Caco-2 (cell line): Measurements from ENCODE around the gene TENM4. TPM values are rescaled to one million over a fixed set of nuclear protein-coding genes. Genes with fewer than 3 reads are reported as not detected.

Experiments used
- BruUV-seq: library from RNA; stranded (reverse); fragments of 400-500 nt; replicated peaks from 2 replicates; lab custom pipeline; 2021; lab: Mats Ljungman, UMichigan
- CTCF ChIA-PET: fragments of 300-600 bp; sonication (Branson Sonifier 250); formaldehyde crosslinking; loops from one replicate; lab custom pipeline; 2022; ENCODE audit warnings: antibody characterized with exemption; lab: Charles Lee
- POLR2A ChIA-PET: fragments of 300-600 bp; sonication (Branson Sonifier 250); formaldehyde crosslinking; loops from one replicate; lab custom pipeline; 2022; ENCODE audit warnings: antibody characterized with exemption; lab: Charles Lee
- DNase-seq, 2 experiments: peaks; one replicate each; pipeline versions ENCODE4 v3.0.0 to v3.0.0-alpha.2; 2020 to 2022
- H3K27me3 ChIP-seq: replicated peaks from 2 replicates; pipeline ENCODE4 v1.6.0; 2011; ENCODE audit warnings: low read length; ENCODE audit not compliant: control insufficient read depth, insufficient read depth
- H3K36me3 ChIP-seq: 2 replicates; pipeline ENCODE4 v1.5.1; 2011; ENCODE audit warnings: low read length; ENCODE audit not compliant: control insufficient read depth, insufficient read depth
- H3K4me1 ChIP-seq: fragments of 250-450 bp; sonication (Bioruptor Pico); 2 replicates; pipeline ENCODE4 v1.5.1; 2020; ENCODE audit warnings: mild to moderate bottlenecking
- H3K4me3 ChIP-seq: 2 replicates; pipeline ENCODE4 v1.5.1; 2011; ENCODE audit warnings: low read depth, mild to moderate bottlenecking, control low read depth, low read length
- H3K9me3 ChIP-seq: fragments of 250-450 bp; sonication (Bioruptor Pico); 2 replicates; pipeline ENCODE4 v1.5.1; 2020; ENCODE audit warnings: mild to moderate bottlenecking, moderate library complexity
- H3K27ac Mint-ChIP-seq: one replicate; pipeline ENCODE4 v1.8.0; 2022; ENCODE audit warnings: mixed read lengths; ENCODE audit not compliant: unreplicated experiment
- H3K27me3 Mint-ChIP-seq: one replicate; pipeline ENCODE4 v1.8.0; 2022; ENCODE audit warnings: mixed read lengths; ENCODE audit not compliant: insufficient read depth, unreplicated experiment
- H3K36me3 Mint-ChIP-seq: one replicate; pipeline ENCODE4 v1.8.0; 2022; ENCODE audit warnings: mild to moderate bottlenecking, mixed read lengths; ENCODE audit not compliant: insufficient read depth, unreplicated experiment
- H3K4me1 Mint-ChIP-seq: one replicate; pipeline ENCODE4 v1.8.0; 2022; ENCODE audit warnings: low read depth, mixed read lengths; ENCODE audit not compliant: unreplicated experiment
- H3K4me3 Mint-ChIP-seq: one replicate; pipeline ENCODE4 v1.8.0; 2022; ENCODE audit warnings: mild to moderate bottlenecking, moderate library complexity, mixed read lengths; ENCODE audit not compliant: unreplicated experiment
- H3K9me3 Mint-ChIP-seq: one replicate; pipeline ENCODE4 v1.8.0; 2022; ENCODE audit warnings: mixed read lengths; ENCODE audit not compliant: unreplicated experiment
- CTCF ChIP-seq, 2 experiments: fragments of 200-600 bp in 1 of 2; IDR thresholded peaks; 1 replicate in 1 of 2; 2 replicates in 1 of 2; pipeline versions ENCODE4 v1.5.1 to v1.8.0; 2011 to 2022; ENCODE audit warnings: antibody characterized with exemption in 1 of 2, control low read depth in 1 of 2, inconsistent platforms in 1 of 2, low read depth in 1 of 2, low read length in 1 of 2, mild to moderate bottlenecking in 1 of 2, moderate library complexity in 1 of 2; ENCODE audit not compliant: insufficient read depth in 1 of 2, severe bottlenecking in 1 of 2, unreplicated experiment in 1 of 2
- intact Hi-C: fragments of 100-400 bp; cut with micrococcal nuclease; formaldehyde crosslinking; loops from one replicate; pipeline ENCODE4 v1.10.0; 2022; ENCODE audit not compliant: unreplicated experiment
- total RNA-seq: library from RNA; stranded (reverse); gene quantifications from 2 replicates; pipeline ENCODE4 v1.2.3, GENCODE V29; 2022

The TENM4 gene
- total RNA-seq, 1 experiment from 2014 or later = 1.1 TPM

- POLR2A ChIA-PET = no interaction called here
- Histone ChIP-seq H3K4me1 (no peaks in the 10 kb centered on the region), H3K36me3 (no peaks in the 10 kb centered on the region), H3K27me3 (peaks cover 2% of the 10 kb centered on the region; the same call in 1 of the 2 replicates), H3K9me3 (no peaks in the 10 kb centered on the region), H3K4me3 (no peak overlapping the region)
- CTCF ChIA-PET = interaction anchor here (2.7 kb wide), 1 partner anchor 14 kb away, joined by 13 read pairs; no protein-coding TSS in a partner anchor
- intact Hi-C loops = no loop called here
- TF ChIP-seq CTCF (IDR thresholded peaks at IDR 0.05; ENCODE audit: insufficient read depth in 1 of 2, low read depth in 1 of 2, low read length in 1 of 2, severe bottlenecking in 1 of 2, unreplicated experiment in 1 of 2) = no peak
- H3K9me3 Mint-ChIP-seq = no peaks in the 10 kb centered on the region
- H3K4me3 Mint-ChIP-seq = no peak overlapping the region
- no TSS peak for BruUV-seq
- H3K4me1 Mint-ChIP-seq = no peaks in the 10 kb centered on the region
- no peaks in the 10 kb centered on the region for H3K36me3 Mint-ChIP-seq
- peak in 1 of 2 experiments; percentile 42 for DNase-seq
- H3K27ac Mint-ChIP-seq = no peak overlapping the region
- H3K27me3 Mint-ChIP-seq = peaks cover 17% of the 10 kb centered on the region
Measured at GRCh38 chr11:78659326-78660270, 781.2 kb downstream of the TENM4 start.

- Mint-ChIP-seq H3K27ac (no peak overlapping the region), H3K27me3 (peaks cover 17% of the 10 kb centered on the region), H3K4me1 (no peaks in the 10 kb centered on the region), H3K9me3 (no peaks in the 10 kb centered on the region), H3K36me3 (no peaks in the 10 kb centered on the region), H3K4me3 (no peak overlapping the region)
- DNase-seq = peak in 1 of 2 experiments; percentile 27
- H3K9me3 ChIP-seq = no peaks in the 10 kb centered on the region
- no TSS peak for BruUV-seq
- ChIA-PET POLR2A (no interaction called here), CTCF (no interaction called here)
- intact Hi-C loops = no loop called here
- H3K4me1 ChIP-seq = no peaks in the 10 kb centered on the region
- no peak overlapping the region for H3K4me3 ChIP-seq
- no peaks in the 10 kb centered on the region for H3K36me3 ChIP-seq
- TF ChIP-seq CTCF (IDR thresholded peaks at IDR 0.05; ENCODE audit: insufficient read depth in 1 of 2, low read depth in 1 of 2, low read length in 1 of 2, severe bottlenecking in 1 of 2, unreplicated experiment in 1 of 2) = no peak
- peaks cover 2% of the 10 kb centered on the region; the same call in 1 of the 2 replicates for H3K27me3 ChIP-seq
Measured at GRCh38 chr11:78657968-78658839, 782.6 kb downstream of the TENM4 start.

GRCh38 chr11:78657441-78657840, 783.4 kb downstream of the TENM4 start:
- H3K9me3 ChIP-seq = no peaks in the 10 kb centered on the region
- BruUV-seq = no TSS peak
- CTCF ChIA-PET = no interaction called here
- intact Hi-C loops = no loop called here
- TF ChIP-seq CTCF (IDR thresholded peaks at IDR 0.05; ENCODE audit: insufficient read depth in 1 of 2, low read depth in 1 of 2, low read length in 1 of 2, severe bottlenecking in 1 of 2, unreplicated experiment in 1 of 2) = no peak
- Mint-ChIP-seq H3K36me3 (no peaks in the 10 kb centered on the region), H3K4me3 (no peak overlapping the region), H3K4me1 (no peaks in the 10 kb centered on the region), H3K27ac (no peak overlapping the region), H3K27me3 (peaks cover 14% of the 10 kb centered on the region), H3K9me3 (no peaks in the 10 kb centered on the region)
- POLR2A ChIA-PET = no interaction called here
- no peaks in the 10 kb centered on the region for H3K4me1 ChIP-seq
- H3K36me3 ChIP-seq = no peaks in the 10 kb centered on the region
- DNase-seq = peak in 1 of 2 experiments; percentile 5
- H3K27me3 ChIP-seq = peaks cover 2% of the 10 kb centered on the region; the same call in 1 of the 2 replicates
- no peak overlapping the region for H3K4me3 ChIP-seq
